Epithelial cell of prostate (primary cell): ENCODE results near the gene SH2D5.
A peak's percentile ranks its signal among the peaks of the same experiment; 100 is the strongest.
"Not testable (repeated sequence)": the region's sequence is repeated elsewhere in the genome, so short reads cannot be mapped to it uniquely, and the experiment has no call there.

Experiments used
- DNase-seq: peaks from one replicate; pipeline ENCODE4 v3.0.0-alpha.2; 2011; ENCODE audit warnings: low read depth, low spot score
- H3K27ac ChIP-seq: fragments of 450-650 bp; 2 replicates; pipeline ENCODE4 v1.5.1; 2017; ENCODE audit warnings: mild to moderate bottlenecking

SH2D5 gene

GRCh38 chr1:20729155-20729931 is 3.2 kb downstream of the SH2D5 start:
- DNase-seq = no peak
- H3K27ac ChIP-seq = no peak overlapping the region

GRCh38 chr1:20728371-20729154 is 3.9 kb downstream of the SH2D5 start:
- DNase-seq = no peak
- H3K27ac ChIP-seq = no peak overlapping the region

GRCh38 chr1:20727746-20728316 is 4.7 kb downstream of the SH2D5 start:
- DNase-seq = no peak
- H3K27ac ChIP-seq = no peak overlapping the region

- no peak overlapping the region for H3K27ac ChIP-seq
- DNase-seq = no peak
These were observed 5.4 kb downstream of the SH2D5 start for GRCh38 chr1:20726932-20727745.

GRCh38 chr1:20726118-20726911 is 6.2 kb downstream of the SH2D5 start:
- no peak for DNase-seq
- no peak overlapping the region for H3K27ac ChIP-seq

- no peak for DNase-seq
- peak overlapping the region; percentile 13 for H3K27ac ChIP-seq
These were observed 7.0 kb downstream of the SH2D5 start for GRCh38 chr1:20725189-20726117.

- H3K27ac ChIP-seq = no peak overlapping the region
- no peak for DNase-seq
These were observed 7.9 kb downstream of the SH2D5 start for GRCh38 chr1:20724364-20725188.

GRCh38 chr1:20723537-20724363 is 8.8 kb downstream of the SH2D5 start:
- DNase-seq = no peak
- no peak overlapping the region for H3K27ac ChIP-seq

- no peak for DNase-seq
These were observed 9.4 kb downstream of the SH2D5 start for GRCh38 chr1:20723159-20723536.

GRCh38 chr1:20721117-20722061 is 11.1 kb downstream of the SH2D5 start:
- no peak for DNase-seq
- no peak overlapping the region for H3K27ac ChIP-seq

More at GRCh38 chr1:20723159-20723536, 9.4 kb downstream of the SH2D5 start:
- no peak overlapping the region for H3K27ac ChIP-seq

- H3K27ac ChIP-seq = no peak overlapping the region
- DNase-seq = no peak
These were observed 11.8 kb downstream of the SH2D5 start for GRCh38 chr1:20720631-20721091.

- DNase-seq = no peak
- no peak overlapping the region for H3K27ac ChIP-seq
These were observed 12.5 kb downstream of the SH2D5 start for GRCh38 chr1:20719871-20720620.

GRCh38 chr1:20719261-20719660 is 13.2 kb downstream of the SH2D5 start:
- no peak overlapping the region for H3K27ac ChIP-seq
- DNase-seq = no peak

- H3K27ac ChIP-seq, DNase-seq: not testable (repeated sequence)
These were observed 14.1 kb downstream of the SH2D5 start for GRCh38 chr1:20718343-20718882.
